ENCODE results near the gene OLFML1. TPM values are rescaled to one million over a fixed set of nuclear protein-coding genes. Genes with fewer than 3 reads are reported as not detected.

The OLFML1 gene
- total RNA-seq, 1 donor from 2014 or later: not detected

DNA sequence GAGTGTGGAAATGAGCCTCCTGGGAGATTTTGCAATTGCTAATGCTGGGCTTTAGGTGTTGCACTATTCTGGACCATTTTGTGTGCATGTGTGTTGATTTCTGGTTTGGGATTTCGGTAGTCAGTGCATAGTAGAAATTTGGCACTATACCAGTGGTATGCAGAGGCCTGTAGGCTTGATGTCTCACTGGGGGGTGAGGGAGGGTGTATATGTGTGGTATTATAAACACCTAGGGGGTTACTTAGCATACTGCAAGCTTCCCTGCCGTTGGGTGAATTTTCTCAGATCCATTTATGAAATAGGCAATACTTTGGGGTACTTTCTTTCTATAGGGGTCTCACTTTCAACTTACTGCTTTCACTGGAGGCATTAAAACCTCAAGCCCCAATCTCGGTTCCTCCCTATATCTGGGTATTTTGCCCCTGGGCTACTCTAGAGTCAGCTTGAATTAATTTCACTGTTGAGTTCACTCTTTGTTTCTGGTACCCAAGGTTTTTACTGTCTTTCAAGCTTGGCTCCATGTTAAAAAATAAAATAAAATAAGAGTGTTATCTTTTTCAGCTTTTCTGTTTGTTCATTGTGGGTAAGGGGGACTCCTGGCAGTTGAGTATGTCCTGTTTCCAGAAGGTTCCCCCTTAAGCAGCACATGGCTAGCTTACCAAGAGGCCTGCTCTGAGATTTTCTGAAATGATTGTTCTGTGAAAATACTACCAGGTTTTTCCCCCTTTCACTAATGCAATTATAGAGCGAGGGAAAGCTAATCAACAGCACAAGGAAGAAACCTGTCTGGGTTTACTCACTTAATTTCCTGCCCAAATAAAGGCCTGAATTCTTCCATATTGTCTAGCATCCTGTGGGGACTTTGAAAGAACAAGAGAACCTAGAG is 74.3 kb downstream of the OLFML1 start:
- Mint-ChIP-seq H3K4me1 (ENCODE audit: low read depth, unreplicated experiment) (no peaks in the 10 kb centered on the region), H3K27me3 (ENCODE audit: low read depth, unreplicated experiment) (peaks cover 9% of the 10 kb centered on the region), H3K36me3 (ENCODE audit: low read depth, unreplicated experiment) (no peaks in the 10 kb centered on the region), H3K4me3 (ENCODE audit: unreplicated experiment) (no peak overlapping the region), H3K9me3 (ENCODE audit: unreplicated experiment) (no peaks in the 10 kb centered on the region), H3K27ac (ENCODE audit: unreplicated experiment) (no peak overlapping the region)
- Histone ChIP-seq H4K20me1 (ENCODE audit: insufficient read depth, low read length) (no peaks in the 10 kb centered on the region), H3K9me3 (ENCODE audit: insufficient read depth, low read depth, low read length) (no peaks in the 10 kb centered on the region), H3K27me3 (ENCODE audit: insufficient read depth, low read length) (no peaks in the 10 kb centered on the region), H3K4me3 (ENCODE audit: insufficient read depth, low read depth, low read length) (no peak overlapping the region), H3K4me2 (ENCODE audit: low read length) (no peak overlapping the region), H3K27ac (ENCODE audit: low read depth, low read length) (no peak overlapping the region), H3K4me1 (ENCODE audit: insufficient read depth, low read length) (no peaks in the 10 kb centered on the region), H3K9ac (ENCODE audit: low read length) (no peak overlapping the region), H3K36me3 (ENCODE audit: insufficient read depth, low read length) (no peaks in the 10 kb centered on the region), H3K79me2 (ENCODE audit: insufficient read depth, low read length) (no peaks in the 10 kb centered on the region), H2AFZ (ENCODE audit: low read depth, low read length) (no peak overlapping the region)
- no peak for TF ChIP-seq EZH2 (IDR thresholded peaks at IDR 0.05; ENCODE audit: insufficient read depth, low read length)
- TF ChIP-seq, protein P1, sequence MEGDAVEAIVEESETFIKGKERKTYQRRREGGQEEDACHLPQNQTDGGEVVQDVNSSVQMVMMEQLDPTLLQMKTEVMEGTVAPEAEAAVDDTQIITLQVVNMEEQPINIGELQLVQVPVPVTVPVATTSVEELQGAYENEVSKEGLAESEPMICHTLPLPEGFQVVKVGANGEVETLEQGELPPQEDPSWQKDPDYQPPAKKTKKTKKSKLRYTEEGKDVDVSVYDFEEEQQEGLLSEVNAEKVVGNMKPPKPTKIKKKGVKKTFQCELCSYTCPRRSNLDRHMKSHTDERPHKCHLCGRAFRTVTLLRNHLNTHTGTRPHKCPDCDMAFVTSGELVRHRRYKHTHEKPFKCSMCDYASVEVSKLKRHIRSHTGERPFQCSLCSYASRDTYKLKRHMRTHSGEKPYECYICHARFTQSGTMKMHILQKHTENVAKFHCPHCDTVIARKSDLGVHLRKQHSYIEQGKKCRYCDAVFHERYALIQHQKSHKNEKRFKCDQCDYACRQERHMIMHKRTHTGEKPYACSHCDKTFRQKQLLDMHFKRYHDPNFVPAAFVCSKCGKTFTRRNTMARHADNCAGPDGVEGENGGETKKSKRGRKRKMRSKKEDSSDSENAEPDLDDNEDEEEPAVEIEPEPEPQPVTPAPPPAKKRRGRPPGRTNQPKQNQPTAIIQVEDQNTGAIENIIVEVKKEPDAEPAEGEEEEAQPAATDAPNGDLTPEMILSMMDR (IDR thresholded peaks at IDR 0.05; ENCODE audit: insufficient read depth, low read depth, low read length): no peak
- DNase-seq (ENCODE audit: low read depth) (no peak), FAIRE-seq (no peak)

Other genes starting within 250 kb of the OLFML1 start
- 0.14 and 0.16 TPM in 2 replicates for gene SYT9, start 233.6 kb upstream of the OLFML1 start, total RNA-seq
- gene PPFIBP2, start 28.5 kb downstream of the OLFML1 start, total RNA-seq: 1.8 and 2.4 TPM in 2 replicates
- 6.6 and 11.9 TPM in 2 replicates for gene CYB5R2, start 188.0 kb downstream of the OLFML1 start, total RNA-seq
- 2.2 and 4.5 TPM in 2 replicates for gene OVCH2, start 221.0 kb downstream of the OLFML1 start, total RNA-seq